ENCODE results near the gene IFIT1.

IFIT1 gene

GRCh38 chr10:89363729-89364442 lies 28.5 kb upstream of the IFIT1 start:
- TF ChIP-seq EZH2 (IDR thresholded peaks at IDR 0.05; ENCODE audit: borderline replicate concordance, low read length) (no peak), CTCF (IDR thresholded peaks at IDR 0.05; ENCODE audit: low read length) (no peak)
- Histone ChIP-seq H3K9ac (ENCODE audit: low read length) (no peak overlapping the region), H4K20me1 (ENCODE audit: insufficient read depth, low read length) (no peaks in the 10 kb centered on the region), H3K4me2 (ENCODE audit: low read length) (no peak overlapping the region), H3K27ac (ENCODE audit: low read depth, low read length, poor library complexity, severe bottlenecking) (no peak overlapping the region), H3K79me2 (ENCODE audit: insufficient read depth, low read length) (no peaks in the 10 kb centered on the region), H3K36me3 (ENCODE audit: insufficient read depth, low read length) (no peaks in the 10 kb centered on the region), H3K9me3 (ENCODE audit: low read length) (no peaks in the 10 kb centered on the region), H3K4me1 (ENCODE audit: insufficient read depth, low read length, severe bottlenecking) (no peaks in the 10 kb centered on the region), H3K27me3 (ENCODE audit: insufficient read depth, low read length) (no peaks in the 10 kb centered on the region), H3K9me2 (ENCODE audit: low read depth, low read length) (no peaks in the 10 kb centered on the region), H2AFZ (ENCODE audit: low read length) (no peak overlapping the region), H3K4me3 (ENCODE audit: low read depth, low read length, poor library complexity, severe bottlenecking) (no peak overlapping the region), H3F3A (ENCODE audit: insufficient read depth, low read length) (no peaks in the 10 kb centered on the region)

- H3K9ac ChIP-seq (ENCODE audit: low read length) = no peak overlapping the region
- H4K20me1 ChIP-seq (ENCODE audit: insufficient read depth, low read length) = no peaks in the 10 kb centered on the region
- H3K36me3 ChIP-seq (ENCODE audit: insufficient read depth, low read length) = no peaks in the 10 kb centered on the region
- TF ChIP-seq EZH2 (IDR thresholded peaks at IDR 0.05; ENCODE audit: borderline replicate concordance, low read length) (no peak), CTCF (IDR thresholded peaks at IDR 0.05; ENCODE audit: low read length) (no peak)
- H3K4me2 ChIP-seq (ENCODE audit: low read length) = no peak overlapping the region
- H3K9me2 ChIP-seq (ENCODE audit: low read depth, low read length) = no peaks in the 10 kb centered on the region
- no peak overlapping the region for H3K4me3 ChIP-seq (ENCODE audit: low read depth, low read length, poor library complexity, severe bottlenecking)
- H3K79me2 ChIP-seq (ENCODE audit: insufficient read depth, low read length) = no peaks in the 10 kb centered on the region
- no peak overlapping the region for H3K27ac ChIP-seq (ENCODE audit: low read depth, low read length, poor library complexity, severe bottlenecking)
- H2AFZ ChIP-seq (ENCODE audit: low read length) = no peak overlapping the region
- no peaks in the 10 kb centered on the region for H3K9me3 ChIP-seq (ENCODE audit: low read length)
- H3K4me1 ChIP-seq (ENCODE audit: insufficient read depth, low read length, severe bottlenecking) = no peaks in the 10 kb centered on the region
- no peaks in the 10 kb centered on the region for H3K27me3 ChIP-seq (ENCODE audit: insufficient read depth, low read length)
- no peaks in the 10 kb centered on the region for H3F3A ChIP-seq (ENCODE audit: insufficient read depth, low read length)
Observed at GRCh38 chr10:89364531-89364930, 27.9 kb upstream of the IFIT1 start.

DNA sequence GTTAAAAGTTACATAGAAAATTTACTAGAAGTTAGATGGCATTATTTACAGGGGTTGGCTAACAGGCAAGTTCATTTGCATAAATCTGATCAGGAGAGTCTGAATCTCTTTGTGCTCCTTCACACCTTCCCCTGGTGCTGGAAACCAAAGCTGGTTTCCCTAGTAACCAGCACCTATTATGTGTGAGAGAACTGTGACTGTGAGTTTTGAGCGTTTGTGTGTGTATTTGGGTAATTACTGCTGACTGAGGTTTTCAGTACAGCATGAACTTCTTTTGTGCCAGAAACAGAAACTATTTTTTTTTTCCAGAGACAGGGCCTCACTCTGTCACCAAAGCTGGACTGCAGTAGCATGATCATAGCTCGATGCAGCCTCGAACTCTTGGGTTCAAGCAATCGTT lies 24.9 kb upstream of the IFIT1 start:
- H3K4me2 ChIP-seq (ENCODE audit: low read length) = no peak overlapping the region
- H3K4me1 ChIP-seq (ENCODE audit: insufficient read depth, low read length, severe bottlenecking) = no peaks in the 10 kb centered on the region
- no peak for TF ChIP-seq EZH2 (IDR thresholded peaks at IDR 0.05; ENCODE audit: borderline replicate concordance, low read length)
- TF ChIP-seq CTCF (IDR thresholded peaks at IDR 0.05; ENCODE audit: low read length) = no peak

More for the DNA sequence above, 24.9 kb upstream of the IFIT1 start:
- Histone ChIP-seq H3K4me3 (ENCODE audit: low read depth, low read length, poor library complexity, severe bottlenecking) (no peak overlapping the region), H3F3A (ENCODE audit: insufficient read depth, low read length) (no peaks in the 10 kb centered on the region), H3K79me2 (ENCODE audit: insufficient read depth, low read length) (no peaks in the 10 kb centered on the region), H3K27me3 (ENCODE audit: insufficient read depth, low read length) (no peaks in the 10 kb centered on the region), H3K9me2 (ENCODE audit: low read depth, low read length) (no peaks in the 10 kb centered on the region), H3K9me3 (ENCODE audit: low read length) (no peaks in the 10 kb centered on the region), H3K9ac (ENCODE audit: low read length) (no peak overlapping the region), H2AFZ (ENCODE audit: low read length) (no peak overlapping the region), H3K27ac (ENCODE audit: low read depth, low read length, poor library complexity, severe bottlenecking) (no peak overlapping the region), H3K36me3 (ENCODE audit: insufficient read depth, low read length) (no peaks in the 10 kb centered on the region), H4K20me1 (ENCODE audit: insufficient read depth, low read length) (no peaks in the 10 kb centered on the region)
